PFSK-1 (cell line): ENCODE measurements around the gene ABHD16A.

ENCODE experiments used
- POLR2AphosphoS5 ChIP-seq: IDR thresholded peaks from 2 replicates; pipeline ENCODE4 v1.6.1; 2012; ENCODE audit warnings: low read depth, mild to moderate bottlenecking, control low read depth, low read length, moderate library complexity
- SIN3A ChIP-seq: IDR thresholded peaks from 2 replicates; pipeline ENCODE4 v1.6.1; 2012; ENCODE audit warnings: mild to moderate bottlenecking, low read length, moderate library complexity, borderline replicate concordance; ENCODE audit not compliant: insufficient read depth
- TAF1 ChIP-seq: IDR thresholded peaks from 2 replicates; pipeline ENCODE4 v1.6.1; 2012; ENCODE audit warnings: low read length, control low read depth, borderline replicate concordance; ENCODE audit not compliant: insufficient read depth
- TF ChIP-seq, protein P1 (sequence below), 2 experiments: IDR thresholded peaks; 2 replicates each; pipeline versions ENCODE4 v1.6.1 to v1.8.0; 2011 to 2012; ENCODE audit warnings: low read depth in 2 of 2, low read length in 2 of 2, control low read depth in 1 of 2, inconsistent platforms in 1 of 2, mild to moderate bottlenecking in 1 of 2, moderate library complexity in 1 of 2; ENCODE audit not compliant: insufficient read depth in 1 of 2

DNA sequence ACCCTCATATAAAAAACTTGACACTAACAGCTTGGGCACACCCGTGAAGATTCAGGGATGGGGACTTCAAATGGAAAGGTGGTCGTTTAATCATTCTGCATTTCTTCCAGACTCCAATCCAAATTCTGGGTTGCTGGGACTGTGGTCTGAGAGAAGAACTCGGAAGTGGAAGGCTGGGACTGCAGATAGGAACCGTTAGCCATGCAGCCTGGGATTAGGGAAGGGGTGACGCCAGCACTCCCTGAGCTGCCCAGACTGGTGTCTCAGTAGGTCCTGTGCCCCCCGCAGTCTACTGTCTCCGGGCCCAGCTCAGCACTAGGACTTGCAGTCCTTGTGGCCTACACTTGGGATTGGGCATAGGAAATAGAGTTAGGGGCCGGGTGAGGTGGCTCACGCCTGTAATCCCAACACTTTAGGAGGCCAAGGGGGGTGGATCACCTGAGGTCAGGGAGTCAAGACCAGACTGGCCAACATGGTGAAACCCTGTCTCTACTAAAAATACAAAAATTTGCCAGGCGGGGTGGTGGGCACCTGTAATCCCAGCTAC lies 33.7 kb upstream of the ABHD16A start:
- TF ChIP-seq TAF1 = no peak
- TF ChIP-seq POLR2AphosphoS5 = no peak
- no peak for TF ChIP-seq SIN3A
- TF ChIP-seq, protein P1, sequence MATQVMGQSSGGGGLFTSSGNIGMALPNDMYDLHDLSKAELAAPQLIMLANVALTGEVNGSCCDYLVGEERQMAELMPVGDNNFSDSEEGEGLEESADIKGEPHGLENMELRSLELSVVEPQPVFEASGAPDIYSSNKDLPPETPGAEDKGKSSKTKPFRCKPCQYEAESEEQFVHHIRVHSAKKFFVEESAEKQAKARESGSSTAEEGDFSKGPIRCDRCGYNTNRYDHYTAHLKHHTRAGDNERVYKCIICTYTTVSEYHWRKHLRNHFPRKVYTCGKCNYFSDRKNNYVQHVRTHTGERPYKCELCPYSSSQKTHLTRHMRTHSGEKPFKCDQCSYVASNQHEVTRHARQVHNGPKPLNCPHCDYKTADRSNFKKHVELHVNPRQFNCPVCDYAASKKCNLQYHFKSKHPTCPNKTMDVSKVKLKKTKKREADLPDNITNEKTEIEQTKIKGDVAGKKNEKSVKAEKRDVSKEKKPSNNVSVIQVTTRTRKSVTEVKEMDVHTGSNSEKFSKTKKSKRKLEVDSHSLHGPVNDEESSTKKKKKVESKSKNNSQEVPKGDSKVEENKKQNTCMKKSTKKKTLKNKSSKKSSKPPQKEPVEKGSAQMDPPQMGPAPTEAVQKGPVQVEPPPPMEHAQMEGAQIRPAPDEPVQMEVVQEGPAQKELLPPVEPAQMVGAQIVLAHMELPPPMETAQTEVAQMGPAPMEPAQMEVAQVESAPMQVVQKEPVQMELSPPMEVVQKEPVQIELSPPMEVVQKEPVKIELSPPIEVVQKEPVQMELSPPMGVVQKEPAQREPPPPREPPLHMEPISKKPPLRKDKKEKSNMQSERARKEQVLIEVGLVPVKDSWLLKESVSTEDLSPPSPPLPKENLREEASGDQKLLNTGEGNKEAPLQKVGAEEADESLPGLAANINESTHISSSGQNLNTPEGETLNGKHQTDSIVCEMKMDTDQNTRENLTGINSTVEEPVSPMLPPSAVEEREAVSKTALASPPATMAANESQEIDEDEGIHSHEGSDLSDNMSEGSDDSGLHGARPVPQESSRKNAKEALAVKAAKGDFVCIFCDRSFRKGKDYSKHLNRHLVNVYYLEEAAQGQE (IDR thresholded peaks at IDR 0.05; ENCODE audit: insufficient read depth in 1 of 2, low read depth in 2 of 2, low read length in 2 of 2) = no peak
